ENCODE measurements around the gene AGAP1. TPM values are rescaled to one million over a fixed set of nuclear protein-coding genes. Genes with fewer than 3 reads are reported as not detected.

AGAP1 gene
- total RNA-seq, 2 experiments from 2014 or later, result 1.8 to 2.0 TPM

GRCh38 chr2:235552671-235553070, 58.8 kb downstream of the AGAP1 start:
- peaks cover 18% of the 10 kb centered on the region for H3K27me3 Mint-ChIP-seq
- POLR2A ChIA-PET, result no interaction called here
- H3K9me3 Mint-ChIP-seq, result no peaks in the 10 kb centered on the region
- H3K36me3 Mint-ChIP-seq, result no peaks in the 10 kb centered on the region
- no peak for DNase-seq
- H3K27ac Mint-ChIP-seq, result no peak overlapping the region
- intact Hi-C loops (cut with micrococcal nuclease), result no loop called here
- CTCF ChIA-PET, result no interaction called here
- no peak overlapping the region for H3K4me3 Mint-ChIP-seq
- H3K4me1 Mint-ChIP-seq (ENCODE audit: low read depth), result no peaks in the 10 kb centered on the region

- Mint-ChIP-seq H3K4me1 (ENCODE audit: low read depth) (no peaks in the 10 kb centered on the region), H3K9me3 (no peaks in the 10 kb centered on the region), H3K27ac (no peak overlapping the region), H3K4me3 (no peak overlapping the region), H3K36me3 (no peaks in the 10 kb centered on the region), H3K27me3 (peaks cover 19% of the 10 kb centered on the region)
- ChIA-PET CTCF (no interaction called here), POLR2A (no interaction called here)
- intact Hi-C loops (cut with micrococcal nuclease), result no loop called here
- no peak for DNase-seq
Observed at GRCh38 chr2:235553291-235553690, 59.4 kb downstream of the AGAP1 start.

GRCh38 chr2:235553696-235554100, 59.9 kb downstream of the AGAP1 start:
- ChIA-PET POLR2A (no interaction called here), CTCF (no interaction called here)
- intact Hi-C loops (cut with micrococcal nuclease), result no loop called here
- H3K27me3 Mint-ChIP-seq, result peaks cover 23% of the 10 kb centered on the region
- H3K27ac Mint-ChIP-seq, result no peak overlapping the region
- no peak for DNase-seq
- no peaks in the 10 kb centered on the region for H3K9me3 Mint-ChIP-seq
- H3K4me1 Mint-ChIP-seq (ENCODE audit: low read depth), result no peaks in the 10 kb centered on the region
- no peak overlapping the region for H3K4me3 Mint-ChIP-seq
- H3K36me3 Mint-ChIP-seq, result no peaks in the 10 kb centered on the region

- no peaks in the 10 kb centered on the region for H3K36me3 Mint-ChIP-seq
- no peak overlapping the region for H3K27ac Mint-ChIP-seq
- no peaks in the 10 kb centered on the region for H3K9me3 Mint-ChIP-seq
- no peaks in the 10 kb centered on the region for H3K4me1 Mint-ChIP-seq (ENCODE audit: low read depth)
- DNase-seq, result no peak
- peaks cover 23% of the 10 kb centered on the region for H3K27me3 Mint-ChIP-seq
- H3K4me3 Mint-ChIP-seq, result no peak overlapping the region
- ChIA-PET CTCF (no interaction called here), POLR2A (no interaction called here)
- intact Hi-C loops (cut with micrococcal nuclease), result no loop called here
Observed at GRCh38 chr2:235554385-235554784, 60.5 kb downstream of the AGAP1 start.

GRCh38 chr2:235554936-235555335, 61.1 kb downstream of the AGAP1 start:
- H3K9me3 Mint-ChIP-seq, result no peaks in the 10 kb centered on the region
- H3K36me3 Mint-ChIP-seq, result no peaks in the 10 kb centered on the region

GRCh38 chr2:235555371-235555770, 61.5 kb downstream of the AGAP1 start:
- Mint-ChIP-seq H3K9me3 (no peaks in the 10 kb centered on the region), H3K4me1 (ENCODE audit: low read depth) (no peaks in the 10 kb centered on the region)
- POLR2A ChIA-PET, result no interaction called here

More at GRCh38 chr2:235554936-235555335, 61.1 kb downstream of the AGAP1 start:
- H3K27me3 Mint-ChIP-seq, result peaks cover 19% of the 10 kb centered on the region
- intact Hi-C loops (cut with micrococcal nuclease), result no loop called here
- no peak overlapping the region for H3K4me3 Mint-ChIP-seq
- H3K27ac Mint-ChIP-seq, result no peak overlapping the region
- POLR2A ChIA-PET, result no interaction called here
- CTCF ChIA-PET, result no interaction called here
- no peaks in the 10 kb centered on the region for H3K4me1 Mint-ChIP-seq (ENCODE audit: low read depth)
- no peak for DNase-seq

GRCh38 chr2:235556086-235556485, 62.2 kb downstream of the AGAP1 start:
- no peak overlapping the region for H3K27ac Mint-ChIP-seq
- H3K36me3 Mint-ChIP-seq, result no peaks in the 10 kb centered on the region
- peaks cover 23% of the 10 kb centered on the region for H3K27me3 Mint-ChIP-seq
- CTCF ChIA-PET, result no interaction called here
- H3K9me3 Mint-ChIP-seq, result no peaks in the 10 kb centered on the region
- intact Hi-C loops (cut with micrococcal nuclease), result no loop called here
- POLR2A ChIA-PET, result no interaction called here
- no peak for DNase-seq
- H3K4me1 Mint-ChIP-seq (ENCODE audit: low read depth), result no peaks in the 10 kb centered on the region
- no peak overlapping the region for H3K4me3 Mint-ChIP-seq

More at GRCh38 chr2:235555371-235555770, 61.5 kb downstream of the AGAP1 start:
- CTCF ChIA-PET, result no interaction called here
- DNase-seq, result no peak
- intact Hi-C loops (cut with micrococcal nuclease), result no loop called here
- no peak overlapping the region for H3K4me3 Mint-ChIP-seq
- H3K36me3 Mint-ChIP-seq, result no peaks in the 10 kb centered on the region
- H3K27ac Mint-ChIP-seq, result no peak overlapping the region
- H3K27me3 Mint-ChIP-seq, result peaks cover 21% of the 10 kb centered on the region

GRCh38 chr2:235556901-235557300, 63.1 kb downstream of the AGAP1 start:
- Mint-ChIP-seq H3K27me3 (peaks cover 23% of the 10 kb centered on the region), H3K36me3 (no peaks in the 10 kb centered on the region), H3K27ac (no peak overlapping the region), H3K4me1 (ENCODE audit: low read depth) (no peaks in the 10 kb centered on the region), H3K4me3 (no peak overlapping the region), H3K9me3 (no peaks in the 10 kb centered on the region)
- DNase-seq, result no peak
- ChIA-PET CTCF (no interaction called here), POLR2A (no interaction called here)
- intact Hi-C loops (cut with micrococcal nuclease), result no loop called here

- intact Hi-C loops (cut with micrococcal nuclease), result no loop called here
- ChIA-PET CTCF (no interaction called here), POLR2A (no interaction called here)
- DNase-seq, result no peak
- Mint-ChIP-seq H3K27ac (no peak overlapping the region), H3K9me3 (no peaks in the 10 kb centered on the region), H3K4me3 (no peak overlapping the region), H3K27me3 (peaks cover 19% of the 10 kb centered on the region), H3K4me1 (ENCODE audit: low read depth) (no peaks in the 10 kb centered on the region), H3K36me3 (no peaks in the 10 kb centered on the region)
Observed at GRCh38 chr2:235557903-235558302, 64.1 kb downstream of the AGAP1 start.

- Mint-ChIP-seq H3K27me3 (peaks cover 24% of the 10 kb centered on the region), H3K27ac (no peak overlapping the region), H3K4me1 (ENCODE audit: low read depth) (no peaks in the 10 kb centered on the region), H3K4me3 (no peak overlapping the region), H3K36me3 (no peaks in the 10 kb centered on the region), H3K9me3 (no peaks in the 10 kb centered on the region)
- CTCF ChIA-PET, result no interaction called here
- intact Hi-C loops (cut with micrococcal nuclease), result no loop called here
- POLR2A ChIA-PET, result no interaction called here
- DNase-seq, result no peak
Observed at GRCh38 chr2:235558572-235558971, 64.7 kb downstream of the AGAP1 start.

GRCh38 chr2:235560345-235560744, 66.5 kb downstream of the AGAP1 start:
- Mint-ChIP-seq H3K36me3 (no peaks in the 10 kb centered on the region), H3K27me3 (peaks cover 28% of the 10 kb centered on the region), H3K9me3 (no peaks in the 10 kb centered on the region), H3K27ac (no peak overlapping the region), H3K4me1 (ENCODE audit: low read depth) (no peaks in the 10 kb centered on the region), H3K4me3 (no peak overlapping the region)
- intact Hi-C loops (cut with micrococcal nuclease), result no loop called here
- no peak for DNase-seq
- POLR2A ChIA-PET, result no interaction called here
- CTCF ChIA-PET, result no interaction called here

- peaks cover 28% of the 10 kb centered on the region for H3K27me3 Mint-ChIP-seq
- CTCF ChIA-PET, result no interaction called here
Observed at GRCh38 chr2:235561450-235561849, 67.6 kb downstream of the AGAP1 start.

GRCh38 chr2:235562065-235562747, 68.4 kb downstream of the AGAP1 start:
- DNase-seq, result no peak
- H3K4me1 Mint-ChIP-seq (ENCODE audit: low read depth), result no peaks in the 10 kb centered on the region
- intact Hi-C loops (cut with micrococcal nuclease), result no loop called here
- H3K4me3 Mint-ChIP-seq, result no peak overlapping the region
- ChIA-PET POLR2A (no interaction called here), CTCF (no interaction called here)
- no peaks in the 10 kb centered on the region for H3K36me3 Mint-ChIP-seq
- peaks cover 28% of the 10 kb centered on the region for H3K27me3 Mint-ChIP-seq
- no peak overlapping the region for H3K27ac Mint-ChIP-seq
- no peaks in the 10 kb centered on the region for H3K9me3 Mint-ChIP-seq

More at GRCh38 chr2:235561450-235561849, 67.6 kb downstream of the AGAP1 start:
- no peaks in the 10 kb centered on the region for H3K4me1 Mint-ChIP-seq (ENCODE audit: low read depth)
- POLR2A ChIA-PET, result no interaction called here
- H3K9me3 Mint-ChIP-seq, result no peaks in the 10 kb centered on the region
- H3K36me3 Mint-ChIP-seq, result no peaks in the 10 kb centered on the region
- no peak overlapping the region for H3K4me3 Mint-ChIP-seq
- DNase-seq, result no peak
- H3K27ac Mint-ChIP-seq, result no peak overlapping the region
- intact Hi-C loops (cut with micrococcal nuclease), result no loop called here
